ENCODE results near the gene CDK19.

DNA sequence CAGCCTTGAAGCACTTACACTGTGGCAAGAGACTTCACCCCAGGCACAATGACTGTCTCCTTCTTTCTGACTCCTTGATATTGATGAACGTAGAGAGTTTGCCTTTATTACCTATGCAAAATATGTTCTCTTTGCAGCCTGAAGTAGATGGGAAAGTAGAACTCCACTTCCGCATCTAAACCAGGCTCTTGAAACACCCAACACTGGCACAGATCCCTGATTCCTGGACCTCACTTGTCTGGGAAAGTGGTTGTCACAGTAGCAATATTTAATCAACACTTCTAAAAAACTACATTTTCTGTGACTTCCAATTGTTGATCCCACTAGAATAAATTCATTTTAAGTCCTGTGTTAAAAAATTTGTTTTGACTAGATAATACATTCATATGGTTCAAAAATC is 143.1 kb downstream of the CDK19 start:
- TF ChIP-seq, protein P1, sequence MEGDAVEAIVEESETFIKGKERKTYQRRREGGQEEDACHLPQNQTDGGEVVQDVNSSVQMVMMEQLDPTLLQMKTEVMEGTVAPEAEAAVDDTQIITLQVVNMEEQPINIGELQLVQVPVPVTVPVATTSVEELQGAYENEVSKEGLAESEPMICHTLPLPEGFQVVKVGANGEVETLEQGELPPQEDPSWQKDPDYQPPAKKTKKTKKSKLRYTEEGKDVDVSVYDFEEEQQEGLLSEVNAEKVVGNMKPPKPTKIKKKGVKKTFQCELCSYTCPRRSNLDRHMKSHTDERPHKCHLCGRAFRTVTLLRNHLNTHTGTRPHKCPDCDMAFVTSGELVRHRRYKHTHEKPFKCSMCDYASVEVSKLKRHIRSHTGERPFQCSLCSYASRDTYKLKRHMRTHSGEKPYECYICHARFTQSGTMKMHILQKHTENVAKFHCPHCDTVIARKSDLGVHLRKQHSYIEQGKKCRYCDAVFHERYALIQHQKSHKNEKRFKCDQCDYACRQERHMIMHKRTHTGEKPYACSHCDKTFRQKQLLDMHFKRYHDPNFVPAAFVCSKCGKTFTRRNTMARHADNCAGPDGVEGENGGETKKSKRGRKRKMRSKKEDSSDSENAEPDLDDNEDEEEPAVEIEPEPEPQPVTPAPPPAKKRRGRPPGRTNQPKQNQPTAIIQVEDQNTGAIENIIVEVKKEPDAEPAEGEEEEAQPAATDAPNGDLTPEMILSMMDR (optimal IDR thresholded peaks at IDR 0.05 in 1 of 3, IDR thresholded peaks at IDR 0.05 in 1 of 3, conservative IDR thresholded peaks at IDR 0.05 in 1 of 3; ENCODE audit: extremely low read depth in 1 of 3, insufficient read depth in 2 of 3, low read length in 3 of 3), result no peak
- no peak for TF ChIP-seq EZH2 (IDR thresholded peaks at IDR 0.05; ENCODE audit: low read length)
